GM18517 (cell line): ENCODE data around the gene SMG6.
"Not testable (repeated sequence)": the region's sequence is repeated elsewhere in the genome, so short reads cannot be mapped to it uniquely, and the experiment has no call there.

Experiments used
- ATAC-seq: cut with Tn5 transposase; IDR thresholded peaks from one replicate; pipeline ENCODE4 v1.9.1; 2021; ENCODE audit warnings: mild to moderate bottlenecking, moderate library complexity; ENCODE audit not compliant: unreplicated experiment

Gene SMG6

DNA sequence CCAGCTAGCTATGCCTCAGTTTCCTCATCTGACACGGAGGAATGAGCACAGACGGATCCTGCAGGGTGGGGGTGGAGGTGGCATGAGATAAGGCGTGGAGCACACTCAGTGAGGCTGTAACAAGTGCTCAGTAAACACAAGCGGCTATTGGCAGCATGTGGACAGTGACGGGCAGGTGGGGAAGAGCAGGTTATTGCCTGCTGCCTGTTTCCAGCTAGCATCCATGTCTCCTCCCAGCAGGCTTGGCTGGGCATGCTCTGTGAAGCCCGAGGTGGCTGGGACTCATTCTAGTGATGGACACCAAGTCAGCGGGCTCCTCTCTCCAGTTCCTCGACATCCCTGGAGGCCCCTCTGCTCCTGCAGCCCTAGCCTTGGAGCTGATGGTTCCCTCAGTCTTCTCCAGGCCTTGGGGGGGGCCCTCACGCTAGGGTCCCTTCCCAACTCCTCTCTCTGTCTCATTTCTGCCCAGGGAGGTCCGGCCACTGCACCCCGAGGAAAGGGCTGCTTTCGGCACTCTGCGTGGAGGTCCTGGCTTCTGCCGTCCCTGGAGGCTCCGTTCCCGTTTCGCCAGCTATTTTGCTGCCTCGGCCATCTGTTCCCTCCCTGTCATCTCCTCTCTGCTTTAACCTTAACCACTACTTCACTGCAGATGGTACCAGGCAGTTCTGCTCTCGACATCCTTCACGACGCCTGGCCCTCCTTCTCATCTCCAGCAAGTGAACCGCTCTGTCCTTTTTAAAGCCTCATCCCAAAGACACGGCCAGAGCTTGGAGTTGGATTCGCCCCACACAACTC, 284.7 kb downstream of the SMG6 start:
- ATAC-seq = no peak

DNA sequence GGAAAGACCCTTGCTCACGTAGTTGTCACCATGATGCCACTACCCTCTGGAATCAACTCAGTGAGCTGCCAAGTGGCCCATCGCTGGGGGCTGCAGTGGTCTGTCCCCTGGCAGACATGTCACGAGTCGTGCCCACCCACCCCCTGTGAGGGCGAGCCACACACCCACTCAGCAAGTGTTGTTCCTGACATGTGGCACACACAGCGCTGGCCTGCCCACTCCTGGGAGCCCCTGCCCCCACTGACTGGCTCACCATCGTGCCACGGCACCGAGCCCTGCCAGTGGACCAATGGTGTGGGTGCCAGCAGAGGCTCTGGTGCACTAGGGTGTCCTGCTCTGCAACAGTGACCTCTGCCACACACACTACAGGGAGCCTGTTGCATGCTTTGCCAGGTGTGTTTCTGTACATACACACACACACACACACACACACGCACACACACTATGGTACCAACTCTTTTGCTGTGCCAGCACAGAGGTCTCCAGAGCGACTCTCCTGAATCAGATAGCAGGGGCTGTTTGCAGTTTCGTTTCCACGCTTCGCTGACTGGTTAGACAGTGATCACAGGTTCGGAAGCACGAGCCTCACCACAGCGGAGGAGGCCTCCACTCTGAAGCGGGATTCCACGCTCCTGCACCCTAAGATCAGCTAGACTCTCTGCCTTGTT, 286.2 kb downstream of the SMG6 start:
- no peak for ATAC-seq

DNA sequence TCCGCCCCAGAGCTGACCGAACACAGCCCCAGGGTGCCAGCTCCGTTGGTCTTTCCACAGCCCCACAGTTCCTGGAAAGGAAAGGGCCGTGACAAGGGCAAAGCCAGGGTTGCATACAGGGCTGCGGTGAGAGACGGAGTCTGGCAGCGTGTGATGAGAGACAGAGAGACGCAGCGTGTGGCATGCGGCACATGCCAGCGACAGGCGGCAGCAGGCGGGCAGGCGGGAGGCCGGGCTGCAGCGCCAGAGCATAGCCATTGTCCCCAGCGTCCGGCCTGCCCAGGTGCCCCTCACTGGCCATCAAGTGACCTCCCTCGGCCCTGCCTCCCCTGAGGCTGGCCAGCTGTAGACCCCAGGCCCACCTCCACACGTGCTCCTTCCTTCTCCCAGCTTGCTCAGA, 287.1 kb downstream of the SMG6 start:
- ATAC-seq = no peak

DNA sequence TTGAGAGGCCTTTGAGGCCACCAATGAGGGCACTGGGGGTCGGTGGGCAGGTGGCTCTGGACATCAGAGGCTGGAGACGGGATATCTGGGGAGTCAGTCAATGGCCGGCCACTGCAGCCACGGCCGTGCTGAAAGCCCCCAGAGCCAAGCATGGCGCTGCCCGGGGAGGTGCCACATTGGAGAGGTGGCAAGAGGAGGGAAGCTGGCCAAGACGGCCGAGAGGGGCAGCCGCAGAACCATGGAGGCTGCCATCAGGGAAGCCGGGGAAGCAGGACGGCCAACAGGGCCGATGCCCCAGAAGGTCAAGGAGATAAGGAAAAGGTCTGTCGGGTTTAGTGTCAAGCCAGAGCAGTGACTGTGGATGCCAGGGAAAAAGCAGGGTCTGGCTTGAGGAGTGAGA, 288.3 kb downstream of the SMG6 start:
- no peak for ATAC-seq

DNA sequence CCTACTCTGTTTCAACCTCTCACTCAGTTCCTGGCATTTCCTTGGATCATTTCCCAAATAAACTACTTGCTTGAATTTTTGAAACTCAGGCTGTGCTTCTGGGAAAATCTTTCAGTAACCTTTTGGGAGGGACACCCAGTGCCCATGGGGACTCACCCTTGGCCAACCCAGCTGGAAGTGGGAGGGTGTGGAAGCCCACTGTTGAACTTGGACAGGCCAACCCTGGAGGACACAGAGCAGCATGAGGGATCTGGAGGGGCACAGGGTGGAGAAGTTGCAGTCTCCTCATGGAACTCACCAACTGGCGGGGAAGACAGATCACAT, 289.6 kb downstream of the SMG6 start:
- ATAC-seq = no peak

DNA sequence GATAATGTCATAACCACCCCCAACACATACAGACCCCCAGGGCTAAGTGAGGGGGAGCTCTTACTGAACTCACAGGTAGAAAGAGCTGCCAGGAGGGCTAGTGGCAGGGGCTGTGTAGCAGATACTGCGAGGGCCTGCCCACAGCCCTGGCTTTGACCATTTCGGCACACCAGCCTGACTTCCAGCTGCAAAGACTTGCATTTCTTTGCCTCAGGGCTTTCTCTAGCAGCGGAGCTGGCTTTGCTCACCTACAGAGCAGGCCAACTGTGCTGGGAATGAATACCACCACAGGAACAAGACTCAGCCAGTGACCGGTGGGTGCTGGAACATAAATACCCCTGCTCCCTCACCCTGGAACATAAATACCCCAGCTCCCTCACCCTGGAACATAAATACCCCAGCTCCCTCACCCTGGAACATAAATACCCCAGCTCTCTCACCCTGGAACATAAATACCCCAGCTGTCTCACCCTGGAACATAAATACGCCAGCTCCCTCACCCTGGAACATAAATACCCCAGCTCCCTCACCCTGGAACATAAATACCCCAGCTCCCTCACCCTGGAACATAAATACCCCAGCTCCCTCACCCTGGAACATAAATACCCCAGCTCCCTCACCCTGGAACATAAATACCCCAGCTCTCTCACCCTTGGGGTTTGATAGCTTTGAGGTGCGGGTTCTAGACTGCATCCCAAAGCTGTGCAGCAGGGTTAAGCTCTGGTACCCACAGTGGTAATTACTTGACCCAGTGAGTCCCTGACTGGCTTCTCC, 290.2 kb downstream of the SMG6 start:
- ATAC-seq = not testable (repeated sequence)

DNA sequence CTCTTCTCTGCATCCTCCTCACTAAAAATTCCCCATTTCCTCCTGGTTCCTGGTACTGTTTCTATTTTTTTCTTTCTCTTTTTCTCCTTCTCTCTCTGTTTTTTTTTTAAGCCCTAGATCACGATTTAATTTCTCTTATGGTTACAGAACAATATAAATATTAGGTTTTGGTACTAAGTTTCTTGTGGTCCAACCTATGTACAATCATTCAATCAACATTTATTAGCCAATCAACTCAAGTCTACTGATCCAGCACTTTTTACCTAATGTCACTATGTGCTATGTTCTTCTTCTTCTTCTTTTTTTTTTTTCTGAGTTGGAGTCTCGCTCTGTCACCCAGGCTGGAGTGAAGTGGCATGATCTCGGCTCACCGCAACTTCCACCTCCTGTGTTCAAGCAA, 291.1 kb downstream of the SMG6 start:
- ATAC-seq = no peak

DNA sequence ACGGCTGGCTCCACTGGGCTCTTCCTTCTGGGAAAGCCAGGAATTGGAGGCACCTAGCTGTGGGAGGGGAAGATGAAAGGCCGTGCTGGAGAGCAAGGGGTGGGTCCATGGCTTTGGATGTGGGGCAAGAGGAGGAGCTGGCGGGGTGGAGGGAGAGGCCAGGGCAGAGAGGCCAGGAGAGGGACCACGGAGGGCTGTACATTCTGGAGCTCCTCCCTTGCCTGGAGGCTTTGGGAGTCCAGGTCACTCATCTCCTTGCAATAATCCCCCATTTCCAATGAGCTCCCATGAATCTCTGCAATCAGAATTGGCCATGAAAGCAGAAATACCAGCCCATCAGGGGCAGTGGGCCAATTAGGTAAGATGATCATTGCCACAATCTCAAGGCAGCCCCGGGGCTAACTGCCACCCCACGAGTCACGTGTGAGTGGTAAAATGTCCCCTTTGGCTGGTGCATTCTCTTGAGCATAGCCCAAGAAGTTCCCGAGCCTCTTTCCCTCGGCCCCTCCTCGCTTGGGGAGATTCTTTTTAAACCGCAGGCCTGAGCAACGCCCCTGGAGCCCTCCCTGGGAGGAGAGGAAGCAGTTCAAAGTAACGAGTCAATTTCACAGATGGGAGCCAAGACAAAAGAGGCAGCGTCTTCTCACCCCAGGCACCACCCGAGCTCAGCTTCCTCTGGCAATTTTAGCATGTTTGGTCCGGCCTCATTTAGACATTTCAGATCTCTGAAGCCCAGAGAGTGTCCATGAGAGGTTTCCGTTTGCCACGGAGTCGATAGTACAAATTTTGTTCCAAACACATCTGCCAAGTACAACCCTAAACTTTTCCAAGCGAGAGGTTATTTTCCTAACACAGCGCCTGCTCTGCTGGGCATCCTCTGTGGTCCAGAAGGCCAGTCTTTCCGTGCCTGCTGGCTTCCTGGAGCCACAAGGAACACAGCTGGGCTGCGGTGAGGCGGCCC, 291.9 kb downstream of the SMG6 start:
- no peak for ATAC-seq
